GM12873 (cell line): ENCODE results near the gene ZNF860.

ENCODE experiments used
- CTCF ChIP-seq: IDR thresholded peaks from 2 replicates; pipeline ENCODE4 v1.5.1; 2012; ENCODE audit warnings: low read depth, mild to moderate bottlenecking, moderate library complexity, low read length, control low read depth; ENCODE audit not compliant: insufficient read depth; ENCODE audit errors: missing control alignments

ZNF860 gene

GRCh38 chr3:32041316-32041715 is 59.8 kb downstream of the ZNF860 start:
- TF ChIP-seq CTCF = no peak
